ENCODE measurements around the gene NOS2. TPM values are rescaled to one million over a fixed set of nuclear protein-coding genes. Genes with fewer than 3 reads are reported as not detected.

Gene NOS2
- total and polyA plus RNA-seq, 10 donors: 0.02 to 0.69 (median 0.13) TPM; not detected in 1

- no peak for DNase-seq
- no peak overlapping the region for H3K27ac ChIP-seq
- TF ChIP-seq POLR2AphosphoS5 (IDR thresholded peaks at IDR 0.05) (no peak), POLR2A (IDR thresholded peaks at IDR 0.05) (no peak)
- TF ChIP-seq, protein P1, sequence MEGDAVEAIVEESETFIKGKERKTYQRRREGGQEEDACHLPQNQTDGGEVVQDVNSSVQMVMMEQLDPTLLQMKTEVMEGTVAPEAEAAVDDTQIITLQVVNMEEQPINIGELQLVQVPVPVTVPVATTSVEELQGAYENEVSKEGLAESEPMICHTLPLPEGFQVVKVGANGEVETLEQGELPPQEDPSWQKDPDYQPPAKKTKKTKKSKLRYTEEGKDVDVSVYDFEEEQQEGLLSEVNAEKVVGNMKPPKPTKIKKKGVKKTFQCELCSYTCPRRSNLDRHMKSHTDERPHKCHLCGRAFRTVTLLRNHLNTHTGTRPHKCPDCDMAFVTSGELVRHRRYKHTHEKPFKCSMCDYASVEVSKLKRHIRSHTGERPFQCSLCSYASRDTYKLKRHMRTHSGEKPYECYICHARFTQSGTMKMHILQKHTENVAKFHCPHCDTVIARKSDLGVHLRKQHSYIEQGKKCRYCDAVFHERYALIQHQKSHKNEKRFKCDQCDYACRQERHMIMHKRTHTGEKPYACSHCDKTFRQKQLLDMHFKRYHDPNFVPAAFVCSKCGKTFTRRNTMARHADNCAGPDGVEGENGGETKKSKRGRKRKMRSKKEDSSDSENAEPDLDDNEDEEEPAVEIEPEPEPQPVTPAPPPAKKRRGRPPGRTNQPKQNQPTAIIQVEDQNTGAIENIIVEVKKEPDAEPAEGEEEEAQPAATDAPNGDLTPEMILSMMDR (IDR thresholded peaks at IDR 0.05 in 8 of 11, conservative IDR thresholded peaks at IDR 0.05 in 3 of 11): no peak
- no peak overlapping the region for H3K4me3 ChIP-seq
- H3K4me1 ChIP-seq: no peaks in the 10 kb centered on the region
- peaks cover 0 to 34% (median 23%) of the 10 kb centered on the region in 8 donors for H3K9me3 ChIP-seq
- no peaks in the 10 kb centered on the region for H3K36me3 ChIP-seq
- H3K27me3 ChIP-seq (replicated peaks in 1 of 7): no peaks in the 10 kb centered on the region
- WGBS, 5 donors: 70 to 89% (median 83%) methylated on average over 1 of the region's 1 CpG
- intact Hi-C loops (cut with DNase I; ENCODE audit: low total_unique reads): no loop called here
Observed at GRCh38 chr17:27819145-27819544, 18.8 kb upstream of the NOS2 start.

DNA sequence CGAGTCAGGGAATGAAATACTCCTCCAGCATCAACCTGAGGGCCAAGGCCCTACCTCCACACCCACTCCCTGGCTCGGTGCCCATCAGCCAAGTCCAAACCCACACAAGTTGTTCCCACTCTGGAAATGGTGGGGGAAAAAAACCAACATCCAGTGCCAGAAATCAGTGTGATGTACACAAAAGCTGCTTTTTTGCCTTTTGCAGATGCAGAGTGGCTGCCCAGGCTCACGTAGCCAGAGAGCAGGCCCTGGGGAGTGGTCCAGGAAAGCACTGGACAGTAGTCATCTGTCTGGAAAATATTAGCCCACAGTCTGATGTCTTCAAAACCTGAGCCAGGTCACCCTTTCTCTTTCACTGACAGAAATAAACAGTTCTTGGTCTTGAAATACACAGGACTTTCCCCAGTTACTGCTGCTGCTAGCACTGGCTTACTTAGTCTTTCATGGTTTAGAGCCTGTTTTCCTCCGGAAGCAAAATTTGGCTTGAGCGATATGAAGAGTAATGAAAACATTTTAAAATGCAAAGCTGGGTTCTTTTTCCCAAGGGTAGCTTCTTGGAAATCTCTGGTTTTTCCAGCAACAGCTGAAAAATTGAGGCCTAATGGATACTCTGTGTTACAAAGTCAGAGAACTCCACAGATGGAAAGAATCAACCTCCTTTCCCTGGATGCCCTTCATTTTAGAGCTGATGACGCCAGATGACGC is 18.2 kb upstream of the NOS2 start:
- intact Hi-C loops (cut with DNase I; ENCODE audit: low total_unique reads): no loop called here
- 58 to 79% (median 69%) methylated on average over 6 to 7 of the region's 7 CpGs for WGBS, 5 donors
- Histone ChIP-seq H3K9me3 (peaks cover 0 to 31% (median 23%) of the 10 kb centered on the region in 8 donors), H3K27ac (peak overlapping the region in 2 of 8 donors; percentile 30 to 37), H3K36me3 (no peaks in the 10 kb centered on the region), H3K4me1 (no peaks in the 10 kb centered on the region), H3K27me3 (replicated peaks in 1 of 7) (no peaks in the 10 kb centered on the region), H3K4me3 (no peak overlapping the region)
- TF ChIP-seq, protein P1 (IDR thresholded peaks at IDR 0.05 in 8 of 11, conservative IDR thresholded peaks at IDR 0.05 in 3 of 11): no peak
- no peak for TF ChIP-seq POLR2AphosphoS5 (IDR thresholded peaks at IDR 0.05)
- TF ChIP-seq POLR2A (IDR thresholded peaks at IDR 0.05): no peak
- no peak for DNase-seq

DNA sequence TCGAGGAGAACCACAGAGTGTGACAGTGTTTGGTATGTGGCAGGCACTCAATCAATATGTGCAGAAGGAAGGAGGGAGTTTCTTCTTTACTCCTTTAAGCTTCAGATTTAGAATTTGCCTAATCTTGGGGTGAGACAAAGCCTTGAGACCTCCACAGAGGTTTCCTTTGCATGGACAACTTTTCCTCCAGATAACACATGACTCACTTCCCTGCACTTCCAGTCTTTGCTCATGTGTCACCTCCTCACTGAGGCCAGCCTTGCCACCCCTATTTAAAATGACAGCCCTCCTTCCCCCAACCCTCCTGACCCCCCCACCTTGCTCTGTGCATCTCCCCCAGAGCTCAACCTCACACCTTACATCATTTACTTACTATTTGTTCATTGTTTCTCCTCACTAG is 17.4 kb upstream of the NOS2 start:
- no peak overlapping the region for H3K27ac ChIP-seq
- no peak for TF ChIP-seq POLR2AphosphoS5 (IDR thresholded peaks at IDR 0.05)
- TF ChIP-seq, protein P1 (IDR thresholded peaks at IDR 0.05 in 8 of 11, conservative IDR thresholded peaks at IDR 0.05 in 3 of 11): no peak
- no peak for TF ChIP-seq POLR2A (IDR thresholded peaks at IDR 0.05)
- no peak overlapping the region for H3K4me3 ChIP-seq
- intact Hi-C loops (cut with DNase I; ENCODE audit: low total_unique reads): no loop called here
- H3K27me3 ChIP-seq (replicated peaks in 1 of 7): no peaks in the 10 kb centered on the region
- DNase-seq: no peak
- no peaks in the 10 kb centered on the region for H3K36me3 ChIP-seq
- 17 to 38% (median 29%) methylated on average over 1 of the region's 1 CpG for WGBS, 5 donors
- H3K9me3 ChIP-seq: peaks cover 0 to 25% (median 20%) of the 10 kb centered on the region in 8 donors
- no peaks in the 10 kb centered on the region for H3K4me1 ChIP-seq

GRCh38 chr17:27816946-27817345 is 16.6 kb upstream of the NOS2 start:
- 87 to 93% (median 92%) methylated on average over 3 of the region's 3 CpGs for WGBS, 5 donors
- TF ChIP-seq POLR2A (IDR thresholded peaks at IDR 0.05) (no peak), POLR2AphosphoS5 (IDR thresholded peaks at IDR 0.05) (no peak)
- TF ChIP-seq, protein P1 (IDR thresholded peaks at IDR 0.05 in 8 of 11, conservative IDR thresholded peaks at IDR 0.05 in 3 of 11): no peak
- no peaks in the 10 kb centered on the region for H3K4me1 ChIP-seq
- no peak overlapping the region for H3K4me3 ChIP-seq
- intact Hi-C loops (cut with DNase I; ENCODE audit: low total_unique reads): no loop called here
- H3K36me3 ChIP-seq: no peaks in the 10 kb centered on the region
- DNase-seq: no peak
- H3K27ac ChIP-seq: no peak overlapping the region
- peaks cover 0 to 17% (median 12%) of the 10 kb centered on the region in 8 donors for H3K9me3 ChIP-seq
- no peaks in the 10 kb centered on the region for H3K27me3 ChIP-seq (replicated peaks in 1 of 7)

All from spleen (tissue), 11 donors.